ENCODE measurements around the gene SDHAF3.

SDHAF3 gene

GRCh38 chr7:97219237-97219636 lies 101.7 kb downstream of the SDHAF3 start:
- no peak for DNase-seq (ENCODE audit: low read depth)

GRCh38 chr7:97224316-97224715 lies 106.8 kb downstream of the SDHAF3 start:
- DNase-seq (ENCODE audit: low read depth): no peak

GRCh38 chr7:97226541-97226940 lies 109.0 kb downstream of the SDHAF3 start:
- no peak for DNase-seq (ENCODE audit: low read depth)
